ENCODE data around the gene CRYBG1. TPM values are rescaled to one million over a fixed set of nuclear protein-coding genes. Genes with fewer than 3 reads are reported as not detected.

CRYBG1 gene
- total and polyA plus RNA-seq, 10 of the 15 experiments (the other 5 are each of a cell fraction or from before 2014, with no cell fraction given) = 6.5 to 57.0 (median 25.2) TPM

DNA sequence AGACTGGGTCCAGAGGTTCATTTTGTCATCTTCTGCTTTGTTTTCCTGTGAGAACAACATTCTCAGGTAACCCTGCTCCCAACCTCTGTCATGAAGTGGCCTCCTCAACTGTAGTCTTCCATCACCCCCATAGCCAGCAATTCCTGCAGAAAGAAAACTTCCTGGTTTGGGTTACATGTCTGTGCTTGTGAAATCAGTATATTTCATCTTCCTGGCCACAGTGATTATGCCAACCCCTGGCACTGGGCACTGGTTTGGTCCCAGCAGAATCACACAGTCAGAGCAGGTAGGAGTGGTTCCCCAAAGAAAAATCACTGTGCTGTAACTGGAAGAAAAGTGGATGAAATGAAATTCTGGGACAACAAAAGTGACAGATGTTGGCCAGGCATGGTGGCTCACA is 52.5 kb downstream of the CRYBG1 start:
- no TSS peak for BruUV-seq (replicated peaks)
- Histone ChIP-seq H3K4me1 (ENCODE audit: control insufficient read depth, insufficient read depth, low read length) (no peaks in the 10 kb centered on the region), H2AFZ (ENCODE audit: control insufficient read depth, low read depth, low read length) (no peak overlapping the region), H3K36me3 (ENCODE audit: control insufficient read depth in 2 of 2, insufficient read depth in 2 of 2, low read length in 1 of 2) (no peaks in the 10 kb centered on the region), H3K27ac (ENCODE audit: control insufficient read depth, insufficient read depth) (no peak overlapping the region), H4K20me1 (ENCODE audit: control insufficient read depth, insufficient read depth) (no peaks in the 10 kb centered on the region), H3K4me3 (no peak overlapping the region), H3K27me3 (replicated peaks in 1 of 2; ENCODE audit: control insufficient read depth in 2 of 2, insufficient read depth in 2 of 2, low read length in 1 of 2) (0 out of 4 replicates have a peak, but pooled peaks cover 0 to 2% of the 10 kb centered on the region in 2 experiments), H3K9ac (ENCODE audit: control insufficient read depth, insufficient read depth, low read length) (no peak overlapping the region), H3K79me2 (ENCODE audit: control insufficient read depth, insufficient read depth, low read length) (no peaks in the 10 kb centered on the region), H3K4me2 (ENCODE audit: control insufficient read depth, insufficient read depth) (no peak overlapping the region), H3K9me3 (replicated peaks; ENCODE audit: control insufficient read depth, insufficient read depth, low read length) (no peaks in the 10 kb centered on the region; the same call in 2 of the 3 replicates)
- in situ Hi-C loops (cut with MboI) (no loop called here), intact Hi-C loops (cut with micrococcal nuclease; ENCODE audit: unreplicated experiment) (no loop called here)
- ChIA-PET SMC1A (ENCODE audit: uncharacterized antibody, unreplicated experiment) (no interaction called here), CTCF (no interaction called here), RAD21 (ENCODE audit: unreplicated experiment) (no interaction called here), POLR2A (no interaction called here)
- ATAC-seq (no peak), DNase-seq (ENCODE audit: low read depth, low spot score) (no peak), FAIRE-seq (no peak)
- TF ChIP-seq ZNF274 (IDR thresholded peaks at IDR 0.05; ENCODE audit: insufficient read depth, insufficient read length) = no peak
- no peak for TF ChIP-seq NFYA (IDR thresholded peaks at IDR 0.05; ENCODE audit: borderline replicate concordance, low read depth, low read length)
- TF ChIP-seq, protein P1, sequence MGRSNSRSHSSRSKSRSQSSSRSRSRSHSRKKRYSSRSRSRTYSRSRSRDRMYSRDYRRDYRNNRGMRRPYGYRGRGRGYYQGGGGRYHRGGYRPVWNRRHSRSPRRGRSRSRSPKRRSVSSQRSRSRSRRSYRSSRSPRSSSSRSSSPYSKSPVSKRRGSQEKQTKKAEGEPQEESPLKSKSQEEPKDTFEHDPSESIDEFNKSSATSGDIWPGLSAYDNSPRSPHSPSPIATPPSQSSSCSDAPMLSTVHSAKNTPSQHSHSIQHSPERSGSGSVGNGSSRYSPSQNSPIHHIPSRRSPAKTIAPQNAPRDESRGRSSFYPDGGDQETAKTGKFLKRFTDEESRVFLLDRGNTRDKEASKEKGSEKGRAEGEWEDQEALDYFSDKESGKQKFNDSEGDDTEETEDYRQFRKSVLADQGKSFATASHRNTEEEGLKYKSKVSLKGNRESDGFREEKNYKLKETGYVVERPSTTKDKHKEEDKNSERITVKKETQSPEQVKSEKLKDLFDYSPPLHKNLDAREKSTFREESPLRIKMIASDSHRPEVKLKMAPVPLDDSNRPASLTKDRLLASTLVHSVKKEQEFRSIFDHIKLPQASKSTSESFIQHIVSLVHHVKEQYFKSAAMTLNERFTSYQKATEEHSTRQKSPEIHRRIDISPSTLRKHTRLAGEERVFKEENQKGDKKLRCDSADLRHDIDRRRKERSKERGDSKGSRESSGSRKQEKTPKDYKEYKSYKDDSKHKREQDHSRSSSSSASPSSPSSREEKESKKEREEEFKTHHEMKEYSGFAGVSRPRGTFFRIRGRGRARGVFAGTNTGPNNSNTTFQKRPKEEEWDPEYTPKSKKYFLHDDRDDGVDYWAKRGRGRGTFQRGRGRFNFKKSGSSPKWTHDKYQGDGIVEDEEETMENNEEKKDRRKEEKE (IDR thresholded peaks at IDR 0.05) = no peak
- no peak for TF ChIP-seq CHD1 (IDR thresholded peaks at IDR 0.05; ENCODE audit: low read depth, low read length)
- TF ChIP-seq, protein P2, sequence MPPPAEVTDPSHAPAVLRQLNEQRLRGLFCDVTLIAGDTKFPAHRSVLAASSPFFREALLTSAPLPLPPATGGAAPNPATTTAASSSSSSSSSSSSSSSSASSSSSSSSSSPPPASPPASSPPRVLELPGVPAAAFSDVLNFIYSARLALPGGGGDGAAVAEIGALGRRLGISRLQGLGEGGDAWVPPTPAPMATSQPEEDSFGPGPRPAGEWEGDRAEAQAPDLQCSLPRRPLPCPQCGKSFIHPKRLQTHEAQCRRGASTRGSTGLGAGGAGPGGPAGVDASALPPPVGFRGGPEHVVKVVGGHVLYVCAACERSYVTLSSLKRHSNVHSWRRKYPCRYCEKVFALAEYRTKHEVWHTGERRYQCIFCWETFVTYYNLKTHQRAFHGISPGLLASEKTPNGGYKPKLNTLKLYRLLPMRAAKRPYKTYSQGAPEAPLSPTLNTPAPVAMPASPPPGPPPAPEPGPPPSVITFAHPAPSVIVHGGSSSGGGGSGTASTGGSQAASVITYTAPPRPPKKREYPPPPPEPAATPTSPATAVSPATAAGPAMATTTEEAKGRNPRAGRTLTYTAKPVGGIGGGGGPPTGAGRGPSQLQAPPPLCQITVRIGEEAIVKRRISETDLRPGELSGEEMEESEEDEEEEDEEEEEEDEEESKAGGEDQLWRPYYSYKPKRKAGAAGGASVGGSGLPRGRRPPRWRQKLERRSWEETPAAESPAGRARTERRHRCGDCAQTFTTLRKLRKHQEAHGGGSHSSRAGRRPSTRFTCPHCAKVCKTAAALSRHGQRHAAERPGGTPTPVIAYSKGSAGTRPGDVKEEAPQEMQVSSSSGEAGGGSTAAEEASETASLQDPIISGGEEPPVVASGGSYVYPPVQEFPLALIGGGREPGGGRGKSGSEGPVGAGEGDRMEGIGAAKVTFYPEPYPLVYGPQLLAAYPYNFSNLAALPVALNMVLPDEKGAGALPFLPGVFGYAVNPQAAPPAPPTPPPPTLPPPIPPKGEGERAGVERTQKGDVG (CRISPR knock-in tag; IDR thresholded peaks at IDR 0.05) = no peak
